Sigmoid colon (tissue), 7 donors: ENCODE data around the gene CCT5. TPM values are rescaled to one million over a fixed set of nuclear protein-coding genes. Genes with fewer than 3 reads are reported as not detected.
"Not testable (repeated sequence)": the region's sequence is repeated elsewhere in the genome, so short reads cannot be mapped to it uniquely, and the experiment has no call there.

ENCODE experiments used
- DNase-seq: peaks from one replicate; pipeline ENCODE4 v3.0.0-alpha.2; 2019
- H3K27ac ChIP-seq, 4 donors: fragments of 200-600 bp; sonication (generic); one replicate each; pipeline ENCODE4 v1.5.1; 2016 to 2019; ENCODE audit warnings: mild to moderate bottlenecking in 1 of 4
- H3K27me3 ChIP-seq, 3 donors: fragments of 200-600 bp; sonication (generic); one replicate each; pipeline ENCODE4 v1.5.1; 2019; ENCODE audit warnings: mild to moderate bottlenecking in 1 of 3
- H3K36me3 ChIP-seq, 4 donors: fragments of 200-600 bp; sonication (generic); one replicate each; pipeline ENCODE4 v1.5.1; 2016 to 2019
- H3K4me1 ChIP-seq, 4 donors: fragments of 200-600 bp; sonication (generic); one replicate each; pipeline ENCODE4 v1.5.1; 2017 to 2019
- H3K4me3 ChIP-seq, 4 donors: fragments of 200-600 bp; sonication (generic); one replicate each; pipeline ENCODE4 v1.5.1; 2017 to 2019; ENCODE audit warnings: mild to moderate bottlenecking in 2 of 4, moderate library complexity in 1 of 4
- H3K9me3 ChIP-seq, 4 donors: fragments of 200-600 bp in 3 of 4; sonication (generic) in 3 of 4; one replicate each; pipeline versions ENCODE4 v1.5.1 to v1.6.1; 2013 to 2019
- CTCF ChIP-seq, 4 experiments: fragments of 450-650 bp in 3 of 4; fragments of 200-600 bp in 1 of 4; IDR thresholded peaks; one replicate each; pipeline ENCODE4 v1.5.1; 2016 to 2019; ENCODE audit warnings: antibody characterized with exemption in 4 of 4, mild to moderate bottlenecking in 3 of 4, moderate library complexity in 2 of 4
- EP300 ChIP-seq, 4 donors: sonication (generic); formaldehyde crosslinking; IDR thresholded peaks; one replicate each; pipeline ENCODE4 v1.6.1; 2017; ENCODE audit warnings: antibody characterized with exemption in 4 of 4
- POLR2A ChIP-seq, 2 donors: fragments of 450-650 bp; IDR thresholded peaks; one replicate each; pipeline ENCODE4 v1.6.1; 2016; ENCODE audit warnings: antibody characterized with exemption in 2 of 2, mild to moderate bottlenecking in 2 of 2, moderate library complexity in 2 of 2
- POLR2AphosphoS5 ChIP-seq, 4 donors: sonication (generic); formaldehyde crosslinking; IDR thresholded peaks; one replicate each; pipeline ENCODE4 v1.6.1; 2017; ENCODE audit warnings: antibody characterized with exemption in 4 of 4
- WGBS, 2 donors: extraction: QIAGEN DNeasy Blood & Tissue Kit; methylation state at CpG; one replicate each; pipeline ENCODE4 v1.1.7; 2013; 5-methylcytosine and 5-hydroxymethylcytosine counted together
- intact Hi-C: fragments of 100-400 bp; cut with DNase I; formaldehyde crosslinking; loops from one replicate; pipeline ENCODE4 v1.15.1; 2023
- polyA plus RNA-seq, 3 donors: library from polyadenylated mRNA; stranded (reverse); fragments of 200-250 nt; gene quantifications; one replicate each; pipeline ENCODE4 v1.2.3, GENCODE V29; 2013
- total RNA-seq, 4 donors: library from RNA; depleted of rRNA; stranded (reverse); fragments of >200 nt; gene quantifications; one replicate each; pipeline ENCODE4 v1.1.0, GENCODE V29; 2016
- donor health status: healthy with polysubstance abuse.
- donor health status: Bipolar disorder and iron deficiency.
- donor health status: healthy.

Gene CCT5
- total and polyA plus RNA-seq, 7 donors, result 63.4 to 198 (median 122) TPM

- Histone ChIP-seq H3K36me3 (peaks cover 16 to 47% (median 26%) of the 10 kb centered on the region in 4 donors), H3K27me3 (no peaks in the 10 kb centered on the region), H3K4me3 (no peak overlapping the region), H3K9me3 (no peaks in the 10 kb centered on the region), H3K27ac (no peak overlapping the region), H3K4me1 (no peaks in the 10 kb centered on the region)
- 56 to 80% methylated on average over 4 of the region's 4 CpGs for WGBS, 2 donors
- TF ChIP-seq POLR2A (IDR thresholded peaks at IDR 0.05) (no peak), EP300 (IDR thresholded peaks at IDR 0.05) (no peak), CTCF (IDR thresholded peaks at IDR 0.05) (no peak), POLR2AphosphoS5 (IDR thresholded peaks at IDR 0.05) (no peak)
- intact Hi-C loops, result no loop called here
- no peak for DNase-seq
Measured at GRCh38 chr5:10266839-10267238, 16.8 kb downstream of the CCT5 start.

GRCh38 chr5:10268100-10268499 is 18.0 kb downstream of the CCT5 start:
- Histone ChIP-seq H3K36me3 (peaks cover 5 to 34% (median 13%) of the 10 kb centered on the region in 4 donors), H3K4me1 (no peaks in the 10 kb centered on the region), H3K4me3 (no peak overlapping the region), H3K9me3 (no peaks in the 10 kb centered on the region), H3K27ac (no peak overlapping the region), H3K27me3 (no peaks in the 10 kb centered on the region)
- no peak for TF ChIP-seq CTCF (IDR thresholded peaks at IDR 0.05)
- TF ChIP-seq EP300 (IDR thresholded peaks at IDR 0.05), result no peak
- no peak for TF ChIP-seq POLR2A (IDR thresholded peaks at IDR 0.05)
- no peak for TF ChIP-seq POLR2AphosphoS5 (IDR thresholded peaks at IDR 0.05)
- DNase-seq, result no peak
- 97% methylated on average over 10 of the region's 10 CpGs for WGBS, 2 donors
- intact Hi-C loops, result no loop called here

- Histone ChIP-seq H3K27ac (no peak overlapping the region), H3K36me3 (no peaks in the 10 kb centered on the region), H3K27me3 (no peaks in the 10 kb centered on the region), H3K4me1 (no peaks in the 10 kb centered on the region), H3K4me3 (no peak overlapping the region), H3K9me3 (no peaks in the 10 kb centered on the region)
- no peak for DNase-seq
- TF ChIP-seq POLR2A (IDR thresholded peaks at IDR 0.05) (no peak), POLR2AphosphoS5 (IDR thresholded peaks at IDR 0.05) (no peak), EP300 (IDR thresholded peaks at IDR 0.05) (no peak), CTCF (IDR thresholded peaks at IDR 0.05) (no peak)
- intact Hi-C loops, result no loop called here
- 78 to 83% methylated on average over 9 of the region's 9 CpGs for WGBS, 2 donors
Measured at GRCh38 chr5:10272053-10272874, 22.2 kb downstream of the CCT5 start.

- 25 to 68% methylated on average over 6 of the region's 6 CpGs for WGBS, 2 donors
- H3K9me3 ChIP-seq, H3K4me1 ChIP-seq, H3K27ac ChIP-seq, DNase-seq, H3K4me3 ChIP-seq, H3K36me3 ChIP-seq, H3K27me3 ChIP-seq, intact Hi-C loops: not testable (repeated sequence)
Measured at GRCh38 chr5:10272875-10273209, 22.8 kb downstream of the CCT5 start.

GRCh38 chr5:10275460-10275859 is 25.4 kb downstream of the CCT5 start:
- no peaks in the 10 kb centered on the region for H3K9me3 ChIP-seq
- peaks cover 0 to 5% (median 0%) of the 10 kb centered on the region in 4 donors for H3K36me3 ChIP-seq
- DNase-seq, result no peak
- H3K27ac ChIP-seq, result no peak overlapping the region
- H3K4me1 ChIP-seq, result no peaks in the 10 kb centered on the region
- H3K27me3 ChIP-seq, result no peaks in the 10 kb centered on the region
- WGBS, 2 donors, result 54 to 88% methylated on average over 10 of the region's 10 CpGs
- TF ChIP-seq CTCF (IDR thresholded peaks at IDR 0.05), result no peak
- no peak for TF ChIP-seq POLR2AphosphoS5 (IDR thresholded peaks at IDR 0.05)
- TF ChIP-seq EP300 (IDR thresholded peaks at IDR 0.05), result no peak
- no peak for TF ChIP-seq POLR2A (IDR thresholded peaks at IDR 0.05)
- no peak overlapping the region for H3K4me3 ChIP-seq
- intact Hi-C loops, result no loop called here
